Prostate gland (tissue), 2 donors: ENCODE measurements around the gene YIPF2. TPM values are rescaled to one million over a fixed set of nuclear protein-coding genes. Genes with fewer than 3 reads are reported as not detected.

Experiments
- DNase-seq: peaks from one replicate; pipeline ENCODE4 v3.0.0-alpha.2; 2019; ENCODE audit warnings: low spot score
- H3K27ac ChIP-seq, 2 donors: fragments of 200-600 bp; sonication (generic); 2 replicates each; pipeline ENCODE4 v1.5.1; 2017 to 2019
- H3K27me3 ChIP-seq: fragments of 200-600 bp; sonication (generic); replicated peaks from 2 replicates; pipeline ENCODE4 v1.5.1; 2019; ENCODE audit not compliant: insufficient read depth
- H3K36me3 ChIP-seq, 2 donors: fragments of 200-600 bp; sonication (generic); 1 replicate in 1 of 2; 2 replicates in 1 of 2; pipeline versions ENCODE4 v1.5.1 to v1.8.1; 2017 to 2019
- H3K4me1 ChIP-seq: fragments of 200-600 bp; sonication (generic); replicated peaks from 2 replicates; pipeline ENCODE4 v1.5.1; 2019
- H3K4me3 ChIP-seq, 2 donors: fragments of 200-600 bp; sonication (generic); 2 replicates each; pipeline ENCODE4 v1.5.1; 2017 to 2019
- H3K9me3 ChIP-seq: fragments of 200-600 bp; sonication (generic); 2 replicates; pipeline ENCODE4 v1.5.1; 2017
- CTCF ChIP-seq, 4 experiments: fragments of 200-600 bp in 2 of 4; fragments of 450-650 bp in 2 of 4; sonication (generic) in 2 of 4; IDR thresholded peaks; 1 replicate in 3 of 4; 2 replicates in 1 of 4; pipeline ENCODE4 v1.5.1; 2016 to 2019; ENCODE audit warnings: antibody characterized with exemption in 4 of 4, mild to moderate bottlenecking in 2 of 4, moderate library complexity in 2 of 4
- POLR2A ChIP-seq: fragments of 450-650 bp; IDR thresholded peaks from one replicate; pipeline ENCODE4 v1.6.1; 2016; ENCODE audit warnings: antibody characterized with exemption, mild to moderate bottlenecking
- POLR2AphosphoS5 ChIP-seq: sonication (generic); formaldehyde crosslinking; IDR thresholded peaks from one replicate; pipeline ENCODE4 v1.6.1; 2017; ENCODE audit warnings: antibody characterized with exemption
- WGBS: methylation state at CpG from one replicate; pipeline ENCODE4 v1.1.5; 2018; 5-methylcytosine and 5-hydroxymethylcytosine counted together
- intact Hi-C: fragments of 100-400 bp; cut with DNase I; formaldehyde crosslinking; loops from one replicate; pipeline ENCODE4 v1.14.2; 2022
- total RNA-seq, 2 donors: library from RNA; depleted of rRNA; stranded (reverse); fragments of >200 nt; gene quantifications; one replicate each; pipeline ENCODE4 v1.1.0, GENCODE V29; 2016

YIPF2 gene
- total RNA-seq, 2 donors from 2014 or later = 84.8 to 87.1 TPM

- no peaks in the 10 kb centered on the region for H3K27me3 ChIP-seq
- no peak overlapping the region for H3K27ac ChIP-seq
- peaks cover 18% of the 10 kb centered on the region for H3K4me1 ChIP-seq
- no peak for DNase-seq
- WGBS = 97% methylated on average over 4 of the region's 4 CpGs
- H3K4me3 ChIP-seq = no peak overlapping the region
- no peak for TF ChIP-seq POLR2AphosphoS5
- intact Hi-C loops = no loop called here
- no peaks in the 10 kb centered on the region for H3K9me3 ChIP-seq
- no peaks in the 10 kb centered on the region for H3K36me3 ChIP-seq
Observed at GRCh38 chr19:10889880-10890279, 38.6 kb downstream of the YIPF2 start.

- intact Hi-C loops = no loop called here
- TF ChIP-seq CTCF (IDR thresholded peaks at IDR 0.05) (no peak), POLR2AphosphoS5 (no peak), POLR2A (no peak)
- Histone ChIP-seq H3K27ac (no peak overlapping the region), H3K9me3 (no peaks in the 10 kb centered on the region), H3K4me1 (peaks cover 18% of the 10 kb centered on the region), H3K27me3 (no peaks in the 10 kb centered on the region), H3K36me3 (no peaks in the 10 kb centered on the region), H3K4me3 (no peak overlapping the region)
- DNase-seq = peak; percentile 25
- 22% methylated on average over 13 of the region's 13 CpGs for WGBS
Observed at GRCh38 chr19:10888421-10888866, 40.0 kb downstream of the YIPF2 start.

GRCh38 chr19:10887616-10888367, 40.6 kb downstream of the YIPF2 start:
- TF ChIP-seq POLR2AphosphoS5 = no peak
- TF ChIP-seq POLR2A = no peak
- no peak for TF ChIP-seq CTCF (IDR thresholded peaks at IDR 0.05)
- WGBS = 71% methylated on average over 9 of the region's 9 CpGs
- Histone ChIP-seq H3K9me3 (no peaks in the 10 kb centered on the region), H3K27ac (peak overlapping the region; percentile 10 to 27), H3K36me3 (no peaks in the 10 kb centered on the region), H3K4me1 (peaks cover 18% of the 10 kb centered on the region), H3K27me3 (no peaks in the 10 kb centered on the region), H3K4me3 (no peak overlapping the region)
- no peak for DNase-seq
- intact Hi-C loops = no loop called here

GRCh38 chr19:10885201-10886169, 43.0 kb downstream of the YIPF2 start:
- no peak for DNase-seq
- Histone ChIP-seq H3K27me3 (no peaks in the 10 kb centered on the region), H3K4me3 (no peak overlapping the region), H3K36me3 (no peaks in the 10 kb centered on the region), H3K9me3 (no peaks in the 10 kb centered on the region), H3K4me1 (peaks cover 7% of the 10 kb centered on the region), H3K27ac (no peak overlapping the region)
- intact Hi-C loops = no loop called here
- WGBS = 47% methylated on average over 20 of the region's 20 CpGs
- TF ChIP-seq POLR2AphosphoS5 (no peak), POLR2A (no peak), CTCF (IDR thresholded peaks at IDR 0.05) (no peak)

- Histone ChIP-seq H3K4me1 (peaks cover 7% of the 10 kb centered on the region), H3K36me3 (no peaks in the 10 kb centered on the region), H3K4me3 (no peak overlapping the region), H3K9me3 (no peaks in the 10 kb centered on the region), H3K27me3 (no peaks in the 10 kb centered on the region), H3K27ac (no peak overlapping the region)
- intact Hi-C loops = no loop called here
- no peak for TF ChIP-seq CTCF (IDR thresholded peaks at IDR 0.05)
- no peak for TF ChIP-seq POLR2A
- TF ChIP-seq POLR2AphosphoS5 = no peak
- DNase-seq = no peak
- 67% methylated on average over 2 of the region's 2 CpGs for WGBS
Observed at GRCh38 chr19:10884274-10884673, 44.2 kb downstream of the YIPF2 start.
